GM23248 (cell line): ENCODE results near the gene HS6ST1. TPM values are rescaled to one million over a fixed set of nuclear protein-coding genes. Genes with fewer than 3 reads are reported as not detected.

Source experiments
- DNase-seq: peaks from one replicate; pipeline ENCODE4 v3.0.0-alpha.2; 2015
- H2AFZ ChIP-seq: fragments of 200-600 bp; sonication (generic); 2 replicates; pipeline ENCODE4 v1.6.1; 2016; ENCODE audit warnings: antibody characterized with exemption
- H3F3A ChIP-seq: fragments of 200-600 bp; sonication (generic); 2 replicates; pipeline ENCODE4 v1.6.1; 2016; ENCODE audit warnings: mild to moderate bottlenecking, antibody characterized with exemption, mixed run types; ENCODE audit not compliant: insufficient read depth
- H3K27ac ChIP-seq: fragments of 200-600 bp; sonication (generic); 2 replicates; pipeline ENCODE4 v1.5.1; 2016; ENCODE audit warnings: mild to moderate bottlenecking
- H3K27me3 ChIP-seq: fragments of 200-600 bp; sonication (generic); replicated peaks from 2 replicates; pipeline ENCODE4 v1.6.1; 2016; ENCODE audit warnings: mild to moderate bottlenecking; ENCODE audit not compliant: insufficient read depth
- H3K36me3 ChIP-seq: fragments of 200-600 bp; sonication (generic); 2 replicates; pipeline ENCODE4 v1.6.1; 2016; ENCODE audit warnings: low read depth, mild to moderate bottlenecking
- H3K4me1 ChIP-seq: fragments of 200-600 bp; sonication (generic); 2 replicates; pipeline ENCODE4 v1.6.1; 2016; ENCODE audit warnings: mild to moderate bottlenecking; ENCODE audit not compliant: insufficient read depth
- H3K4me2 ChIP-seq: fragments of 200-600 bp; sonication (generic); one replicate; pipeline ENCODE4 v1.6.1; 2016; ENCODE audit warnings: mild to moderate bottlenecking; ENCODE audit not compliant: unreplicated experiment
- H3K4me3 ChIP-seq: fragments of 200-600 bp; sonication (generic); 2 replicates; pipeline ENCODE4 v1.5.1; 2016; ENCODE audit warnings: mild to moderate bottlenecking
- H3K79me2 ChIP-seq: fragments of 200-600 bp; sonication (generic); 2 replicates; pipeline ENCODE4 v1.6.1; 2016; ENCODE audit warnings: mild to moderate bottlenecking; ENCODE audit not compliant: insufficient read depth
- H3K9ac ChIP-seq: fragments of 200-600 bp; sonication (generic); 2 replicates; pipeline ENCODE4 v1.6.1; 2016; ENCODE audit warnings: mild to moderate bottlenecking
- H3K9me2 ChIP-seq: fragments of 200-600 bp; sonication (generic); 2 replicates; pipeline ENCODE4 v1.6.1; 2016; ENCODE audit warnings: mixed run types, mild to moderate bottlenecking, moderate library complexity; ENCODE audit not compliant: insufficient read depth
- H3K9me3 ChIP-seq: fragments of 200-600 bp; sonication (generic); one replicate; pipeline ENCODE4 v1.6.1; 2017; ENCODE audit warnings: low read depth
- H4K20me1 ChIP-seq: fragments of 200-600 bp; sonication (generic); 2 replicates; pipeline ENCODE4 v1.6.0; 2016; ENCODE audit not compliant: insufficient read depth
- EZH2 ChIP-seq: fragments of 200-600 bp; sonication (generic); IDR thresholded peaks from 2 replicates; pipeline ENCODE4 v1.6.1; 2018; ENCODE audit warnings: antibody characterized with exemption, mild to moderate bottlenecking; ENCODE audit not compliant: insufficient read depth, poor library complexity, severe bottlenecking
- EZH2phosphoT487 ChIP-seq: fragments of 200-600 bp; sonication (generic); IDR thresholded peaks from 2 replicates; pipeline ENCODE4 v1.6.1; 2018; ENCODE audit warnings: antibody characterized with exemption, moderate library complexity, mild to moderate bottlenecking, low read depth; ENCODE audit not compliant: insufficient read depth
- WGBS, 2 experiments: methylation state at CpG; one replicate each; pipeline ENCODE4 v1.1.6; 2015 to 2017; ENCODE audit warnings: low lambda C conversion rate in 2 of 2, low coverage in 1 of 2; ENCODE audit errors: missing lambda C conversion rate in 2 of 2; 5-methylcytosine and 5-hydroxymethylcytosine counted together
- in situ Hi-C: fragments of 300-500 bp; cut with MboI; formaldehyde crosslinking; loops from 2 replicates; pipeline ENCODE4 v1.15.0; 2020
- polyA plus RNA-seq: library from polyadenylated mRNA; unstranded; fragments of >200 nt; fragmentation: Nextera tagmentation; extraction: Ambion mirVana; gene quantifications from 2 replicates; pipeline ENCODE4 v1.2.1, GENCODE V29; 2016
- total RNA-seq: library from RNA; depleted of rRNA; stranded (reverse); fragments of >200 nt; shearing (Covaris generic); gene quantifications from 2 replicates; pipeline ENCODE4 v1.2.3, GENCODE V29; 2014

The HS6ST1 gene
- total and polyA plus RNA-seq, 2 experiments from 2014 or later: 3.3 to 27.3 TPM

DNA sequence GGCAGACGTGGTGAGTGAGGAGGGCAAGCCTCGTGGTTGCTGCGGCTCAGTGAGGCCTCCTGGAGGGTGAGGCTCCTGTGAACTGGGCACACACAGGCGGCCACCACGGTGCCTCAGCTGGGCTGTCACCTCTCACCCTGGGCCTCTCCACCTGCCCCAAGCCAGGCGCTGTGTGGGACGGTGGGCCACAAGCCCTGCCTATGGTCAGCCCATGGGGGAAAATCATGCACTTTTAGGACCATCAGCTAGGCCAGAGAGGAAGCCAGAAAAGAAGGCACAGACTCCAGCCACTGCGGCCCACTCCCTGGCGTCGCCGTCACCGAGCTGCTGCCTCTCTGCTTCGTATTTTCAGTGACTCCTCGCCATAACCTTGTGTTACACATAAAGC lies 28.5 kb upstream of the HS6ST1 start:
- H3K4me2 ChIP-seq: no peak overlapping the region
- H3K27me3 ChIP-seq: no peaks in the 10 kb centered on the region
- no peaks in the 10 kb centered on the region for H4K20me1 ChIP-seq
- H3K36me3 ChIP-seq: no peaks in the 10 kb centered on the region
- H2AFZ ChIP-seq: no peak overlapping the region
- H3K9me2 ChIP-seq: no peaks in the 10 kb centered on the region
- TF ChIP-seq EZH2phosphoT487 (no peak), EZH2 (no peak)
- WGBS, 2 experiments: 88 to 94% methylated on average over 12 to 14 of the region's 14 CpGs
- DNase-seq: no peak
- no peaks in the 10 kb centered on the region for H3K79me2 ChIP-seq
- no peaks in the 10 kb centered on the region for H3K9me3 ChIP-seq
- no peak overlapping the region for H3K4me3 ChIP-seq
- H3K27ac ChIP-seq: no peak overlapping the region
- H3K4me1 ChIP-seq: peaks cover 16% of the 10 kb centered on the region
- no peaks in the 10 kb centered on the region; the same call in none of the 2 replicates for H3F3A ChIP-seq
- no peak overlapping the region for H3K9ac ChIP-seq
- in situ Hi-C loops: loop anchor here (25.0 kb wide), 1 partner anchor 390 kb away; no protein-coding TSS in a partner anchor

DNA sequence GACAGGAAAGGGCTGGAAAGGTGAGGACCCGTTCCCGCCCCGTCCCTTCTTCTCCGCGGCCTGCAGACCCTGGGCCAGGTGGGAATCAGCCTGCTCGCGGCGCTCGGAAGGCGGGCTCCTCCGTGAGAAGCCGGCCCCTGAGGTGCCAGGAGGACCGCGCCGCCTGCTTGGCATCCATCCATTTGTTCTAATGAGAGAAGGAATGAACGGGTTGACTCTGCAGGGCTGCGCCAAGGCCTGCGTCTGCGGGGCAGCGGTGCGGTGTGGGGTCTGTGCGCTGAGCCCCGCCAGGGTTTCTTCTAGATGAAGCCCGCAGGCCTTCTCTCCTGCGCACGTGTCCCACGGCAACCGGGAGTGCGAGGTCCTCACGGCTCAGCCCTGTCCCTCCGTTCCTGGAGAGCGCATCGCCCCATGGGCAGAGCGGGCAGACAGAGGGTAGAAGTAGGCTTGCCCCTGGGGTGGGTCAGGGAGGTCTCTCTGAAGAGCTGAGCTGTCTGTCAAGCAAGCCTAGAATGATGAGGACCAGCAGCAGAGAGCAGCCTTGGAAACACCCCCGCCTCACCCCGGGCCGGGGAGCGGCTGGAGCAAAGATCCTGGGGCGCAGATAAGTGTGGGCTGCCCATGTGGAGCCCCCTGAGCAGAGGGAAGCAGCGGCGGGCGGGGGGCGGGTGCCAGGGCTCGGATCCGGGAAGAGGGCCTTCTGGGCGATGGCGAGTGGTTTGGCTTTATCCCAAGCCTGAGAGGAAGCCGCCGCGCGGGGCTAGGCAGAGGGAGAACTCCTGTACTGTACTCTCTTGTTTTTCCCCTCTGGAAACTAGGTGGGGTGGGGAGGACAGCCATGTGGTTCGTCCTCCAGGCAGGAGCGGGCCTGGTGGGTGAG lies 27.9 kb upstream of the HS6ST1 start:
- no peak for DNase-seq
- H3K27ac ChIP-seq: no peak overlapping the region
- no peaks in the 10 kb centered on the region for H3K79me2 ChIP-seq
- no peak overlapping the region for H3K4me2 ChIP-seq
- H2AFZ ChIP-seq: no peak overlapping the region
- H3K4me1 ChIP-seq: peaks cover 16% of the 10 kb centered on the region
- 95 to 97% methylated on average over 47 to 53 of the region's 53 CpGs for WGBS, 2 experiments
- in situ Hi-C loops: loop anchor here (25.0 kb wide), 1 partner anchor 391 kb away; no protein-coding TSS in a partner anchor
- no peaks in the 10 kb centered on the region for H3K27me3 ChIP-seq
- H3K4me3 ChIP-seq: no peak overlapping the region
- TF ChIP-seq EZH2: no peak
- TF ChIP-seq EZH2phosphoT487: no peak
- no peaks in the 10 kb centered on the region for H3K36me3 ChIP-seq
- no peaks in the 10 kb centered on the region; the same call in none of the 2 replicates for H3F3A ChIP-seq
- no peaks in the 10 kb centered on the region for H3K9me2 ChIP-seq
- H3K9ac ChIP-seq: no peak overlapping the region
- no peaks in the 10 kb centered on the region for H3K9me3 ChIP-seq
- H4K20me1 ChIP-seq: no peaks in the 10 kb centered on the region

GRCh38 chr2:128345436-128346165 lies 26.9 kb upstream of the HS6ST1 start:
- Histone ChIP-seq H3K27ac (no peak overlapping the region), H3K79me2 (no peaks in the 10 kb centered on the region), H2AFZ (no peak overlapping the region), H3K9me3 (no peaks in the 10 kb centered on the region), H3K27me3 (no peaks in the 10 kb centered on the region), H4K20me1 (no peaks in the 10 kb centered on the region), H3F3A (no peaks in the 10 kb centered on the region; the same call in none of the 2 replicates), H3K4me2 (no peak overlapping the region), H3K4me3 (no peak overlapping the region), H3K4me1 (peaks cover 16% of the 10 kb centered on the region), H3K9ac (no peak overlapping the region), H3K36me3 (no peaks in the 10 kb centered on the region), H3K9me2 (no peaks in the 10 kb centered on the region)
- TF ChIP-seq EZH2phosphoT487 (no peak), EZH2 (no peak)
- in situ Hi-C loops: loop anchor here (25.0 kb wide), 1 partner anchor 392 kb away; no protein-coding TSS in a partner anchor
- DNase-seq: no peak
- WGBS, 2 experiments: 92 to 94% methylated on average over 26 to 43 of the region's 43 CpGs

DNA sequence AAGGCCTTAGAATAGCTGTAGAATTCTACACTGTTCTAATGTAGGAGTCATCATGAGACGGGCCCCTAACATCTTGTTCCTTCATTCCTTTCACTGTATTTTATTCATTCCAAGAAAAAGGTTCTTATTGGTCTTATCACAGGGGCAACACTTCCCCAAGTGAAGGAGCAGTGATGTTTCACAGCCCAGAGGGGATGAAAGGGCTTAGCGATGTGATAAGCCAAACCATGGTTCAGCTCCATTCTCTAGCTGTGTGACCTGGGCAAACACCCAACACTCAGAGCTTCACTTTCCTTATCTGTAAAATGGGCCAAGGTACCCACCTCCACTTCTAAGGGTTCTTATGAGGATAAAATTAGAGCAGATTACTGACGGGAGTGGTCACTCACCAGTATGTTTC lies 25.4 kb upstream of the HS6ST1 start:
- no peaks in the 10 kb centered on the region; the same call in none of the 2 replicates for H3F3A ChIP-seq
- no peaks in the 10 kb centered on the region for H3K9me3 ChIP-seq
- H2AFZ ChIP-seq: no peak overlapping the region
- H3K9me2 ChIP-seq: no peaks in the 10 kb centered on the region
- WGBS, 2 experiments: 71 to 81% methylated on average over 3 of the region's 3 CpGs
- no peaks in the 10 kb centered on the region for H3K27me3 ChIP-seq
- TF ChIP-seq EZH2: no peak
- TF ChIP-seq EZH2phosphoT487: no peak
- no peaks in the 10 kb centered on the region for H4K20me1 ChIP-seq
- no peaks in the 10 kb centered on the region for H3K79me2 ChIP-seq
- in situ Hi-C loops: loop anchor here (25.0 kb wide), 1 partner anchor 393 kb away; no protein-coding TSS in a partner anchor
- H3K4me3 ChIP-seq: no peak overlapping the region
- no peak for DNase-seq
- H3K36me3 ChIP-seq: no peaks in the 10 kb centered on the region
- H3K27ac ChIP-seq: no peak overlapping the region
- H3K4me1 ChIP-seq: peaks cover 16% of the 10 kb centered on the region
- no peak overlapping the region for H3K9ac ChIP-seq
- no peak overlapping the region for H3K4me2 ChIP-seq
